HG02588 (cell line): ENCODE measurements around the gene ZNF71.
"Not testable (repeated sequence)": the region's sequence is repeated elsewhere in the genome, so short reads cannot be mapped to it uniquely, and the experiment has no call there.

Source experiments
- ATAC-seq: cut with Tn5 transposase; IDR thresholded peaks from one replicate; pipeline ENCODE4 v1.9.1; 2021; ENCODE audit warnings: mild to moderate bottlenecking, moderate library complexity; ENCODE audit not compliant: unreplicated experiment

ZNF71 gene

DNA sequence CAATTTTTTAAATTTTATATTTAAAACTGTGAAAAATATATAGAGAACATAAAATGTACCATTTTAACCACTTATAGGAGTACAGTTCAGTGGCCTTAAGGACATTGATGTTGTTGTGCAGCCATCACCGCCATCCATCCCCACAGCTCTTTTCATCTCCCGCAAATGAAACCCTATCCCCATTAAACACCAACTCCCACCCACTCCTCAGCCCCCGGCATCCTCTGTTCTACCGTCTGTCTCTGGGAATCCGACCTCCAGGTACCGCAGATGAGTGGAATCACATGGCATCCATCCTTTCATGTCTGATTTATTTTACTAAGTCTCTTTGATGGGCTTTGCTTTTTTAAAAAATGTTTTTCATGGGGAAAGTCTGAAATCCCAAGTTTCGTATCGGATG is 24.0 kb downstream of the ZNF71 start:
- ATAC-seq, result no peak

DNA sequence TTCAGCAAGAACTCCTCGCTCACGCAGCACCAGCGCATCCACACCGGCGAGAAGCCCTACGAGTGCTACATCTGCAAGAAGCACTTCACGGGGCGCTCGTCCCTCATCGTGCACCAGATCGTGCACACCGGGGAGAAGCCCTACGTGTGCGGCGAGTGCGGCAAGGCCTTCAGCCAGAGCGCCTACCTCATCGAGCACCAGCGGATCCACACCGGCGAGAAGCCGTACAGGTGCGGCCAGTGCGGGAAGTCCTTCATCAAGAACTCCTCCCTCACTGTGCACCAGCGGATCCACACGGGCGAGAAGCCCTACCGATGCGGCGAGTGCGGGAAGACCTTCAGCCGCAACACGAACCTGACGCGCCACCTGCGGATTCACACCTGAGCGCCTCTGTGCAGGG is 27.3 kb downstream of the ZNF71 start:
- no peak for ATAC-seq

DNA sequence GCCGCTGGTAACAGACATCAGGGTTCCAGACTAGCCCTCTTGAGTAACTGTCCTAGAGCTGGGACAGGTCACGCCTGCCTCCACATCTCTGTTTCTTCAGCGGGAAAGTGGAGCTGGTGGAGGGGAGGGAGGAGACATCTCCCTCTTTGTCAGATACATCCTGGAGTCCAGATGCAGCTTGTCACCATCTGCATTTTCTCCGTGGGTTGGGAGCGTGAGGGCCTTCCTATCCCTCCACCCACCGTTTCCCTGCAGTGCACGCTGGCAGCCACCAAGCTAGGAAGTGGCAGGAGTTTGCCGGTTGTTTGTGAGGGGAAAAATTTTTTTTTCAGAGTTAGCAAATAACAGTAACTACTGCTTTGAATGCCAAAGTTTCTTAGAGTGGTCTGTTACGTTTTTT is 27.9 kb downstream of the ZNF71 start:
- ATAC-seq, result no peak

DNA sequence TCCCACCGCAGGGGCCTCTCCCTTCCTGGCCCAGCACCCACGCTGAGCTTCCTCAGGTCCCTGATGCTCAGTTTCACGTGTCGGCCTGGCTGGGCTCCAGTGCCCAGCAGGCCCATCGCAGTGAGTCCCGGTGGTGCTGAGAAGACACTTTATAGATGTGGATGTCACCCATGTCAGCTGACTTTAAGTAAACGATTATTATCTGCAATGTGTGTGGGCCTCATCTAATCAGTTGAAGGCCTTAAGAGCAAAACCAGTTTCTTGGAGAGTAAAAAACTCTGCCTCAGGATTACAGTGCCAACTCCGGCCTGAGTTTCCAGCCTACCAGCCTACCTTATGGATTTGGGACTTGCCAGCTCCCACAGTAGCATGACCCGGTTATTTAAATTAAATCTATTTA is 30.6 kb downstream of the ZNF71 start:
- no peak for ATAC-seq

DNA sequence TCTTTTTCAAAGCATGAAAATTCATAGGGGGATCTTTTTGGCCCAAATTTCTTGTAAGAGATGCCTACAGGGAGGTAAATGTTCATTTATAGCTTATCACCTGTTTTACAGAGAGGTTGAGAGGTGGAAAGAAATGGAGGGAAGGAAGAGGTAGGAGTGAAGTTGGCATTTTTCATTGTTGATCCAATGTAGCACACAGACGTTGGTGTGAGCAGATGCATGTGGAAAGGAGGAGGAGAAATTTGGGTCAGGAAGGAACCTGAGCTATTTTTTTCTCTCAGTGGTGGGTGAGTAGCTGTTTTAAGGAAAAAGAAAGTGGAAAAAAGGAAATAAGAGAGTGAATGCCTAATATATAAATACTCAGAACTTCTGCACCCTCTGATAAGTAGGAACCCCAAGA is 37.9 kb downstream of the ZNF71 start:
- no peak for ATAC-seq

DNA sequence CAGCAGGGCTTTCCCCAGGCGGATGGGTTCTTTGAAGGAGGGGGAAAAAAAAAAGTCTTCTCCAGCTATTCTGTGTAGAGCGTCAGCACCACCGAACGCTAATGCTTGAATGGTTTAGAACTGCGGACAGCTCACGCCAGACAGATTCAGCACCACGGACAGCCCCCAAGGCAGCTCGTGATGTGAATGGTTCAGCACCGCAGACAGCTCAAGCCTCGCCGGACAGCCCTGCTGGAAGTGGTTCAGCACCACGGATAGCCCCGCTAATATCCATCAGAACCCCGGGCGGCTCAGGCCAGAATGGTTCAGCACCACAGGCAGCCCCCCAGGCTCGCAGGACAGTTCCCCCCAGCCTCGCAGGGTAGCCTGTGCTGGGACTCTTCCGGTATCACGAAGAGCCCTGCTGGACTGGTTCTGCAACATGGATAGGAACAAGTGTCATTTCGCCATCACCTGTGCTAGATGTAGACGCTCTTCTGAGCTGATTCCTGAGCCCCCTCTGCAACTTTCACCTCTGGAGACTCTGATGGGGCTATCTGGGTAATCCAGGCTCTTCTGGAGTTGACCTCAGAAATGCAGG is 43.0 kb downstream of the ZNF71 start:
- no peak for ATAC-seq

DNA sequence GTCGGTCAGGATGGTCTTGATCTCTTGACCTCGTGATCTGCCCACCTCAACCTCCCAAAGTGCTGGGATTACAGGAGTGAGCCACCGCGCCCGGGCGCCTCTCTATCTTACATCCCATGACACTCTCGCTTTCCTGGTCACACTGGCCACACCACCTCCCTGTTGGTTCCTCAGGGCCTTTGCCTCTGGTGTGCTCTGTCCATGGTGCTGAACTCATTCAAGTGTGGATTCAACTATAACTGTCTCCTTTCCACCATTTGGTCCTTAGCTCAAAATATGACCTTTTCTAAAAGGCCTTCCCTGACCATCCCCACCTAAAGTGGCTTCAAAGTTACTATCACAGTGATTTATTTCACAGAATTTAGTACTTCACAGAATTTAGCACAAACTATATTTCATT is 44.1 kb downstream of the ZNF71 start:
- no peak for ATAC-seq

DNA sequence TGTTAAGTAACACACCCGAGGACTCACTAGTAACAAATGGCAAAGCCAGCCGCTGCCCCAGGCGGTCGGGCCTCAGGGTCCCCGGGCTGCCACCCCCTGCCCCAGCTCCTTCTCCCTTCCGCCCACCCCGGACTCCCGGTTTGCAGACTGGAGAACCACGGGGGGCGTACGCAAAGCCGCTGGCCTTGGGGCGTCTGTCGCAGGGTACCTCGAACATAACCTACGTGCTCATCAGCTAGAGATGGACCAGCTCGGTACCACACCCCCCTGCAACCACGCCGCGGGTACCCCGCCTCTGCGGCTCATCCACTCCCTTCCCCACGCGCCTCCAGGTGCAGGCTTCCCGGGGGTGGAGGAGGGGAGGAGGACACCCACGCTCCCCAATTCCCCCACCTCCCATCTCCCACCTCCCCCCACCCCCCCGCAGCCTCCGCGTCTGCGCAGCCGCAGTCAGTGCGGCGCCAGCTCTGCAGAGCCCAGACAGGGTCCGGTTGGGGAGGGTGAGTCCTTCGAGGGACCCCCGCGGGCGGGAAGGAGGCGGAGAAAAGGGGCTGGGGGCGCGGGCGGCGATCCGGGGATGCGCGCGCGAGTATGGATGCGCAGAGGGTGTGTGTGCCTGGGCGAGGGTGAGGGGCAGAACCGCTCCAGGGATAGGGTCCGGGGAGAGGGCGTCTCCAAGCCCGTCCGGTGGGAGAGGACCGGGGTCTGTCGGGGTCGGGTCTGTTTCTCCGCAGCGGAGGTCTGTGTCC is 47.8 kb downstream of the ZNF71 start, which contains the start of gene SMIM17:
SMIM17 (plus strand) TSS at position 449 of the 749 bp plus-strand sequence. CDS start 2,509 bp downstream, outside the sequence.
- ATAC-seq, result no peak

DNA sequence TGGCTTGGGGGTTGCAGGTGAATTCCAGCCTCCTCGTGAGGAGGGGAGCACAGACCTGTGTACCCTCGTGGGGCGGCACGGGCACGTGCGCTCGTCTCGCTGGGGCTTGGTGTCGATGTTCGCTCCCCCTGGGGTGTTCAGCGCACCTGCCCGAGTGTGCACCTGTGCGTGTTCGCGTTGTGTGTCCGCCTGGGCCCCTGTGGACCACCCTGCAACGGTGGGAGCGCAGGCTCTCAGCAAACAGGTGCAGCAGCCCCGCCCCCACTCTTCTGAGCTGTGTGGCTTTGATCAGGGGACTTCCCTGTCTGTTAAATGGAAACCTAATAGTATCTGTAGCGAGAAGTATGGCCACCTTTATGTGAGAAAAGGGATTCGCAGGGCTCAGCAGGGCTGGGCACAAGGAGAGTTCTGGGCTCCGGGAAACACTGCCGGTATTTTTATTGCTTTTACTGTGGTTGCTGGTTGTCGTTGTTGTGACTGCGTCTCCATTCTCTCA is 48.4 kb downstream of the ZNF71 start:
- ATAC-seq, result no peak

DNA sequence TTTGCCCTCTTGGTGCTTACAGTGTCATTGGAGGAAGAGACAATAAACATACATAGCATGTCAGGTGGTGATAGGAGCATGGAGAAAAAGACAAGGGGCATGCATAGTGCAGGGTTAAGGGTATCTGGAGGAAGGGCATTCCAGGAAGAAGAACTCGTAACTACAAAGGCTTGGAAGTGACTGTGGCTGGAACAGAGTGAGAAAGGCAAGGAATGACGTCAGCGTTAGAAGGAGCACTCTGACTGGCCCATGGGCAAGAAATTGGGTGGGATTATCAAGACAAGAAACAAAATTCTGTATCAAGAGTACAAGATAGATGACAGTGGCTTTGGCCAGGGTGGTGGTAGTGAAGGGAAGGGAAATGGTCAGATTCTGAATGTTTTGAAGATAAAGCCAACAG is 59.0 kb downstream of the ZNF71 start:
- no peak for ATAC-seq

DNA sequence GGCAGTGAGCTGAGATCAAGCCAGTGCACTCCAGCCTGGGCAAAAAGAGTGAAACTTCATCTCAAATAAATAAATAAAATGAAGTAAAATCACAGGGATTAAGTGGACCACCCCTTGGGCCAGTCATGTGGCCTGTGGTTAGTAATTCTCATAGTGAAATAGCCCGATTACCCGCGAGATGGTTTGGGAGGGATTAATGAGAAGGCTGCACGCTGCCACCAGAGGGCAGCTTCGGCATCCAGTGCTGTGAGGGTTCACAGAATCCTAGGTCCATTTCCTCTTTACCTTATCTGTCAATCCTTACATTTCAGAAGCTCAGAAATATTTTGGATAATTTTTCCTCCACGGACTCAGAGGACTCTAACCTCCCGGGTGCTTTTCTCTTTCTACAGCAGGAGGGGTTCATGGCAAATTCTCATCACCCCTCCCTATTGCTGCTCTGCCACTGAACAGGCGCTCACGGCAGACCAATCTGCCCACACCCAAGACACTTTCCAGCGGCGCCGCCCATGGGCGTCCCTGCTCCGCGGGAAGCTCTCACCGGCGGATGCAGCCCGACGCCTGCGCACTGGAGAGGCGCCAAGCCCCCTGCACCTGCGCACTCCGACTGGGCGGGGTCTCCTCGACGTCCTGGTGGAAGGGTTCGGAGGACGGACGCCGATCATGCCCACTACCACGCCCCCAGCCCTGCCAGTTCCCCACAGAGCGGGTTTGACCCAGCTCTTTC is 65.4 kb downstream of the ZNF71 start:
- ATAC-seq, result no peak

DNA sequence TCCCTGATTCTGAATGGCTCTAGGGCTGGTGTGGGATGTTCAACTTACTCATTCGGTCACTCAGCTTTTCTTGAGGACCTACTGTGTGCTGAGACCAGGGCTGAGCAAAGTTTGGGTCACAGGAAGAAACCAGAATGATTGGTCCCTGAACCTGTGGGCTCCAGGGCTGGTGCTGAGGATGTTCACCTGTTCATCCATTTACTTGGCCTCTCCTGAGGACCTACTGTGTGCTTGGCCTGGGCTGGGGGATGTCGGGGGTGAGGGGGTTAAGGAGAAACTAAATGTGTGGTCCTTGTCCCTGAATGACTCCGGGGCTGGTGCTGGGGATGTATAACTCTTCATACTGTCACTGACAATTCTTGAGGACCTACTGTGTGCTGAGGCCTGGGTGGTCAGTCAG is 66.1 kb downstream of the ZNF71 start:
- ATAC-seq, result no peak

DNA sequence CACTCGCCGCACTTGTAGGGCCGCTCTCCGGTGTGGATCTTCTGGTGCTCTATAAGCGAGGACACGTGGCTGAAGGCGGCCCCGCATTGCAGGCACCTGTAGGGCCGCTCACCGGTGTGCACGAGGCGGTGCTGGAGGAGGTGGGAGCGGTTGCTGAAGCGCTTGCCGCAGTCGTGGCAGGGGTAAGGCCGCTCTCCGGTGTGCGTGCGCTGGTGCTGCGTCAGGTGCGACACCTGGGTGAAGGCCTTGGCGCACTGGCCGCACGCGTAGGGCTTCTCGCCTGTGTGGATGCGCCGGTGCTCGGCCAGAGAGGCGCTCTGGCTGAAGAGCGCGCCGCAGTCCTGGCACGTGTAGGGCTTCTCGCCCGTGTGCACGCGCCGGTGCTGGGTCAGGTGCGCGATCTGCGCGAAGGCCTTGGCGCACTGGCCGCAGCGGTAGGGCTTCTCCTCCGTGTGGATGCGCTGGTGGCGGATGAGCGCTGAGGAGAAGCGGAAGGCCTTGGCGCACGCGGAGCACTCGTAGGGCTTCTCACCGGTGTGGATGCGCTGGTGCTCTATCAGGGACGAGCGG is 68.9 kb downstream of the ZNF71 start:
- ATAC-seq, result no peak

DNA sequence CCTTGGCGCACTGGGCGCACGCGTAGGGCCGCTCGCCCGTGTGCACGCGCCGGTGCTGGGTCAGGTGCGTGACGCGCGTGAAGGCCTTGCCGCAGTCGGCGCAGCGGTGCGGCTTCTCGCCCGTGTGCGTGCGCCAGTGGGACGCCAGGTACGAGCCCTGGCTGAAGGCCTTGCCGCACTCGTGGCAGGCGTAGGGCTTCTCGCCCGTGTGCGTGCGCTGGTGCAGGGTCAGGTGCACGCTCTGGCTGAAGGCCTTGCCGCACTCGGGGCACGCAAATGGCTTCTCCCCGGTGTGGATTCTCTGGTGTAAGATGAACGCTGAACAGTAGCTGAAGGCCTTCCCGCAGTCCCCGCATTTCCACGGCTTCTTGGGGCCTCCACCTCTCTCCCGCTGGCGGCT is 69.4 kb downstream of the ZNF71 start:
- no peak for ATAC-seq

DNA sequence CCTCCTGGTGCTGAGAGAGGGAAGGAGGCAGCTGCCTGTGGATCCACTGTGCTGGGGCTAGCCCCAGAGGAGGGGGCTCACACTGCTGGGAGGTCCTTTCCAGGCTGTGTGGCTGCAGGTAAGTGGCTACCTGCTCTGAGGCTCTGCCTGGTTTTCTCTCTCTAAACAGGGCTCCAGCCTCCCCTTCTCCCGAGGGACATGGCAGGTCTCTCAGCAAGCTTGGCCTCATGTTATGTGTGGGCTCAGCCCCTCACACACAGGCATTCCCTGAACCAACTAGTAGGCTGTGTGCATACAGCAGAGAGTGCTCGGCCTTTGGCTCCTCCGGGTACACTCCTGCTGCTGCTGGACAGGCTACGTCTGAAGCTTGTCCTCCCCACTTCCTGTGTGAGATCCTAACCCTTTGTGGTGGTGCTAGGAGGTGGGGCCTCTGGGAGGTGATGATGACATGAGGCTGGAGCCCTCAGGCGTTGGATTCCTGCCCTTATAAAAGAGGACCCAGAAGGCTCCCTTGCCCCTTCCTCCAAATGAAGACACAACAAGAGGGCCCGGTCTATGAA is 72.3 kb downstream of the ZNF71 start:
- no peak for ATAC-seq

DNA sequence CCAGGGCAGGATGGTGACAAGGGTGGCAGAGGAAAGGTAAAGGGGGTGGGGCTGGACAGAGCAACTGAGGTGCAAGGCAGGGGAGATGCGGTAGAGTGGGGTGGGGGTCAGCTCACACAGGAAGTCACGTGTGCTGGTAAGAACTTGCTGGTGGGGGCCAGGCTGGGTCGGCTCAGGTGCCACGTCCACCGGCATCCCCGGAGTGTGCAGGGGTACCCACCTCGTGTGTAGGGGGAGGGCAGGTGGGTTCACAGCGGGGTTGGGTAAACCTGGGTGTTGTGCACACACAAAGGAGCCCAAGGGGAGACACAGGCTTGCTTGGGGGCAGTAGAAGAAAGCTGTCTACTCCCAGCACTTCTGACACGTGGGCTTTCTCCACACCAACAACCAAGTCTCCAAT is 73.6 kb downstream of the ZNF71 start:
- ATAC-seq, result no peak

DNA sequence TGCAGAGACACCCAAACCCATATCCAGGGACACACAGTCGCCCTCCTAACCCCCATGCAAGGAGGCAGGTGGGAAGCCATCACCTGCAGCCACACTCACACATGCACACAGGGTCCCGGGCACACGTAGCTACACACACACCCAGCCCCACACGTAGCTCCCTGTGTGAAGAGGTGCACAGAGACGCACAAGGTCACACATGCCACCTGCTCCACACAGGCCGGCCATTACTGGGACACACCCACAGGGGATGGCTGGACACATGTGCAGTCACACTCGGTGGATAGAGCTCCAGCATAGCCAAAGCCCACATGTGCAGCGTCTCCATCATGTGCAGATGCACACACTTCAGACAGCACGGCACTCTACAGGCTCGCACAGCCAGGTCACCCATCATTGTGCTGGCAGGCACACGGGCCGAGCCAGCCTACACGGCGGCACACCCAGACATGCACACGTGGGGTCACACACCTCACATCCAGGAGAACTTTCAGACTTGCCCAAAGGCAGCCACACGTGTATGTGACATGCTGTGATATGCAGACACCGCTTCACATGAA is 75.4 kb downstream of the ZNF71 start:
- no peak for ATAC-seq

DNA sequence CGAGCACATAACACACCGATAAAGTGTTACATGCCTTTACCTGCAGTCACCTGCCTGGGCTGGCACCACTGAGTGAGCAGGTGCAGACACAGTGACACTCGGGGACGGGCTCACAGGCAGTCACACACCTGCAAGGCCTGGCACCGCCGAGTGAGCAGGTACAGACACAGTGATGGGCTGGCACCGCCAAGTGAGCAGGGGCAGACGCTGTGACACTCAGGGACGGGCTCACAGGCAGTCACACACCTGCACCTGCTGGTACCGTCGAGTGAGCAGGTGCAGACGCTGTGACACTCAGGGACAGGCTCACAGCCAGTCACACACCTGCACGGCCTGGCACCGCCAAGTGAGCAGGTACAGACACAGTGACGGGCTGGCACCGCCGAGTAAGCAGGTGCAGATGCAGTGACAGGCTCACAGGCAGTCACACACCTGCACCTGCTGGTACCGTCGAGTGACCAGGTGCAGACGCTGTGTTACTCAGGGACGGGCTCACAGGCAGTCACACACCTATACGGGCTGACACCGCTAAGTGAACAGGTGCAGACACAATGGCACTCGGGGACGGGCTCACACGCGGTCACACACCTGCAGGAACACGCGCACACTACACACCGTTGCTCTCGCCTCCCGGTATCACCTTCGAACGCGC is 76.0 kb downstream of the ZNF71 start:
- no peak for ATAC-seq

DNA sequence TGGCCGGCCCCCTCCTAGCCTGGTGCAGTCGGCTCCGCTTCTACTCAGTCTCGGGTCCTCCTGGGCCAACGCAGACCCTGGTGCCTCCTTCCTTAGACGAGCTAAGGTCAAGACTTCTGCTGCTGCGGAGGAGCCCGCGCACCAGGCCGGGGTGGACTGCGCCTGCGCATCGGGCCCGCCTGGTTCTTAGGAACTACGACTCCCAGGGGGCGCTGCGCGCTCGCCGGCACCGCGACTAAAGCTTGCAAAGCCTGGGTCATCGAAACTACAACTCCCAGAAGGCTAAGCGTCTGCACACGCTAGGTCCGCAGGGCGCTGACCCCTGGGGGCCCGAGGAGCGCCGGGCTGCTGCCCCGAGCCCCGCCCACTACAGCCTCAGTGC is 76.5 kb downstream of the ZNF71 start, which contains the start of gene ZNF835:
ZNF835 (minus strand) TSS at position 145 of the 382 bp plus-strand sequence. CDS start 6,559 bp downstream, outside the sequence.
- ATAC-seq, result no peak

DNA sequence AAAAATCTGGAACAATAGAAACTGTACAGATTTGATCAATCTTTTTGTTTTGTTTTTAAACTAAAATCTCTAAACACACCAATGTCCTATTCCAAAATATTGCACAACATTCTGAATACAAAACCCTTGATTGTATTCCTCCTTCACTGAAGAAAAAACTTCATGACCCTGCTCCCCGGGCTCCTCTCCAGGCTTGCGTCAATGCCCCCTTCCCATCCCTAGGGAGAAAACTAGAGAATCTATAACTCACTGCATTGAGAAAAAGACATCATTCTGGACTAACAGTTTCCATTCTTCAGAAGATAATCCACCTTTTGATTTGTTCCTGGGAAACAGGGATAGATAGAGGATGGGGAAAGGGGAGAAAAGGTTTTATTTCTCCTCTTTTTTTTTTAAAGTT is 77.5 kb downstream of the ZNF71 start:
- not testable (repeated sequence) for ATAC-seq
